GM12872 (cell line): Measurements from ENCODE around the gene USP15.

ENCODE experiments used
- CTCF ChIP-seq: IDR thresholded peaks from 3 replicates; pipeline ENCODE4 v1.5.1; 2011; ENCODE audit warnings: low read depth, mild to moderate bottlenecking, low read length, moderate library complexity; ENCODE audit not compliant: insufficient read depth

Gene USP15

GRCh38 chr12:62328296-62328921, 68.2 kb downstream of the USP15 start:
- no peak for TF ChIP-seq CTCF

DNA sequence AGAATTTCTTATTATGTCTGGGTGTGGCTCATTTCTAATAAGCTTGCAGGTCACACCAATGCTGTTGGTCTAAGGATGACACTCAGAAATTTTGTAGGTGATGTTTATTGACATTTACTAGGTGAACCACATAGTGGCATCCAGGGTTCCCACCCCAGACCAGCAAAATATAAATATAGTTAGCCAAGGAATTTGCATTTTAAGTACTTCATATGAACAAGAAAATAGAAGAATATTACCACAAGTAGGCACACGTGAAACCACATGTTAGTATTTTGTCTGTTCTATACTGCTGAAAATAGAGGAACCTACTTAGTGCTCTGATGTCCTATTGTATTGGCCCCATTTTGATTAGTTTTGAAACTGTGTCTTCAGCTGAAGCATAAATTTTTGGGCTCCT, 71.1 kb downstream of the USP15 start:
- no peak for TF ChIP-seq CTCF

GRCh38 chr12:62332598-62332997, 72.4 kb downstream of the USP15 start:
- no peak for TF ChIP-seq CTCF

DNA sequence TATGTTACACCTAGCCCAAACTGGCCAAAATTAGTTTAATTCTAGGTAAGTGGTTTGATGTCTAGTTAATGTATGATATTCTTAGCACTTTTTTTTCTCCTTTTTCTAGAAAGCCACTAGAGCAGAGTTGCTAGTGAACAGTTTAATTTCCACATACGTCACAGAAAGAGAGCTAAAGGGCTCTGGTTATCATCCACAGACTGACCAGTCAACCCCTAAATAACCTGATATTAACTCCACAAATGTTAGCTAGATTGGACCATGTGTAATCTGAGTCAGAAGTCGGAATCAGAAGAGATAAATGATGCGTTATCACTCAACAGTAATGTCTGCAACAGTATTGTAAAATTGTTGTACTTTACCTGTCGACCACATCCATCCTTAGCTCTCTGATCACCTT, 74.9 kb downstream of the USP15 start:
- TF ChIP-seq CTCF = no peak

- no peak for TF ChIP-seq CTCF
These were observed 75.6 kb downstream of the USP15 start for GRCh38 chr12:62335796-62336195.

- no peak for TF ChIP-seq CTCF
These were observed 85.5 kb downstream of the USP15 start for GRCh38 chr12:62345667-62346066.

GRCh38 chr12:62346817-62347216, 86.6 kb downstream of the USP15 start:
- no peak for TF ChIP-seq CTCF
